Endothelial cell of umbilical vein (primary cell): ENCODE data around the gene PLEKHG4B. TPM values are rescaled to one million over a fixed set of nuclear protein-coding genes. Genes with fewer than 3 reads are reported as not detected.

Experiments
- BruUV-seq: library from RNA; stranded (reverse); fragments of 400-500 nt; replicated peaks from 2 replicates; lab custom pipeline; 2021; lab: Mats Ljungman, UMichigan
- CTCF ChIA-PET: fragments of 300-600, 350-600 bp; sonication (Branson Sonifier 250); formaldehyde crosslinking; loops from one replicate; lab custom pipeline; 2021; ENCODE audit warnings: antibody characterized with exemption, inconsistent platforms; lab: Charles Lee
- POLR2A ChIA-PET: fragments of 300-600, 350-600 bp; sonication (Branson Sonifier 250); formaldehyde crosslinking; loops from one replicate; lab custom pipeline; 2021; ENCODE audit warnings: antibody characterized with exemption, inconsistent platforms; lab: Charles Lee
- DNase-seq: peaks from one replicate; pipeline ENCODE4 v3.0.0-alpha.2; 2011; ENCODE audit warnings: low read depth, low spot score
- FAIRE-seq: peaks from 2 replicates; lab custom pipeline; 2011; peaks lifted over from hg19 to GRCh38; lab: Jason Lieb, UNC
- H2AFZ ChIP-seq: 2 replicates; pipeline ENCODE4 v1.6.0; 2012; ENCODE audit warnings: low read depth, low read length, control low read depth, inconsistent platforms
- H3K27ac ChIP-seq: 2 replicates; pipeline ENCODE4 v1.5.1; 2011; ENCODE audit warnings: low read depth, mild to moderate bottlenecking, control low read depth, low read length, moderate library complexity; ENCODE audit not compliant: insufficient read depth
- H3K27me3 ChIP-seq, 2 experiments: 2 replicates each; pipeline versions ENCODE4 v1.6.0 to v1.6.1; 2011; ENCODE audit warnings: low read length in 2 of 2, mixed read lengths in 1 of 2; ENCODE audit not compliant: control insufficient read depth in 2 of 2, insufficient read depth in 2 of 2
- H3K36me3 ChIP-seq, 2 experiments: 2 replicates in 1 of 2; 3 replicates in 1 of 2; pipeline ENCODE4 v1.5.1; 2011; ENCODE audit warnings: low read length in 2 of 2, mild to moderate bottlenecking in 1 of 2, moderate library complexity in 1 of 2; ENCODE audit not compliant: control insufficient read depth in 2 of 2, insufficient read depth in 2 of 2; ENCODE audit errors: extremely low read depth in 1 of 2
- H3K4me1 ChIP-seq: 3 replicates; pipeline ENCODE4 v1.5.1; 2011; ENCODE audit warnings: mild to moderate bottlenecking, low read length; ENCODE audit not compliant: control insufficient read depth, insufficient read depth; ENCODE audit errors: extremely low read depth
- H3K4me2 ChIP-seq: 2 replicates; pipeline ENCODE4 v1.6.1; 2011; ENCODE audit warnings: low read length, control low read depth, mixed read lengths; ENCODE audit not compliant: insufficient read depth
- H3K4me3 ChIP-seq, 3 experiments: fragments of 200-600 bp in 1 of 3; sonication (generic), shearing (Covaris generic) in 1 of 3; replicated peaks in 1 of 3; 2 replicates each; pipeline ENCODE4 v1.5.1; 2011 to 2016; ENCODE audit warnings: control low read depth in 3 of 3, low read length in 3 of 3, mild to moderate bottlenecking in 2 of 3, inconsistent platforms in 1 of 3, low read depth in 1 of 3, moderate library complexity in 1 of 3; ENCODE audit not compliant: insufficient read depth in 1 of 3
- H3K79me2 ChIP-seq: 2 replicates; pipeline ENCODE4 v1.6.0; 2012; ENCODE audit warnings: low read length, inconsistent platforms; ENCODE audit not compliant: control insufficient read depth, insufficient read depth
- H3K9ac ChIP-seq: replicated peaks from 2 replicates; pipeline ENCODE3; 2011; ENCODE audit warnings: low read length, control low read depth; ENCODE audit not compliant: insufficient read depth; ENCODE audit errors: extremely low read depth
- H3K9me1 ChIP-seq: replicated peaks from 3 replicates; pipeline ENCODE4 v1.6.0; 2011; ENCODE audit warnings: mild to moderate bottlenecking, low read length; ENCODE audit not compliant: control insufficient read depth, insufficient read depth; ENCODE audit errors: extremely low read depth
- H3K9me3 ChIP-seq: replicated peaks from 2 replicates; pipeline ENCODE4 v1.5.1; 2012; ENCODE audit warnings: low read length, inconsistent platforms; ENCODE audit not compliant: control insufficient read depth, insufficient read depth
- H4K20me1 ChIP-seq: replicated peaks from 2 replicates; pipeline ENCODE3; 2011; ENCODE audit warnings: mild to moderate bottlenecking, low read length; ENCODE audit not compliant: control insufficient read depth, insufficient read depth; ENCODE audit errors: extremely low read depth
- EZH2 ChIP-seq: IDR thresholded peaks from 2 replicates; pipeline ENCODE4 v1.6.1; 2012; ENCODE audit warnings: borderline replicate concordance, low read depth, mild to moderate bottlenecking, moderate library complexity, low read length, inconsistent platforms; ENCODE audit not compliant: severe bottlenecking
- FOS ChIP-seq: IDR thresholded peaks from 2 replicates; pipeline ENCODE4 v1.6.1; 2011; ENCODE audit warnings: mild to moderate bottlenecking, low read length, moderate library complexity, borderline replicate concordance; ENCODE audit not compliant: insufficient read depth
- GATA2 ChIP-seq: IDR thresholded peaks from 2 replicates; pipeline ENCODE4 v1.7.0; 2011; ENCODE audit warnings: low read depth, mild to moderate bottlenecking, moderate library complexity, mixed read lengths, low read length; ENCODE audit not compliant: insufficient read length, insufficient read depth
- JUN ChIP-seq: IDR thresholded peaks from 2 replicates; pipeline ENCODE4 v1.6.1; 2011; ENCODE audit warnings: borderline replicate concordance, low read depth; ENCODE audit not compliant: insufficient read length, insufficient read depth
- MYC ChIP-seq: IDR thresholded peaks from one replicate; pipeline ENCODE4 v1.6.1; 2011; ENCODE audit warnings: mild to moderate bottlenecking, low read depth, low read length
- POLR2A ChIP-seq: IDR thresholded peaks from 2 replicates; pipeline ENCODE4 v1.6.1; 2012; ENCODE audit warnings: low read depth, mild to moderate bottlenecking, control low read depth, low read length
- POLR2AphosphoS5 ChIP-seq: IDR thresholded peaks from 2 replicates; pipeline ENCODE4 v1.6.1; 2012; ENCODE audit warnings: low read depth, mild to moderate bottlenecking, control low read depth, low read length, moderate library complexity; ENCODE audit not compliant: insufficient read depth
- dilution Hi-C: fragments of 300-500 bp; cut with MboI; formaldehyde crosslinking; loops from one replicate; pipeline ENCODE4 v1.15.0; 2019; ENCODE audit warnings: low sequenced_read_pairs; ENCODE audit not compliant: extremely low pct_ligation_motif_present
- intact Hi-C: fragments of 100-400 bp; cut with micrococcal nuclease; formaldehyde crosslinking; loops from one replicate; pipeline ENCODE4 v1.10.0; 2022
- polyA plus RNA-seq, 4 experiments: library from polyadenylated mRNA; depleted of rRNA in 3 of 4; stranded (reverse) in 3 of 4; unstranded in 1 of 4; fragments of >200 nt; gene quantifications; 2 replicates each; pipeline versions ENCODE4 v1.2.1 to v1.2.3, GENCODE V29; 2011 to 2012; ENCODE audit warnings: missing spikeins in 1 of 4
- total RNA-seq: library from RNA; stranded (reverse); gene quantifications from 2 replicates; pipeline ENCODE4 v1.2.3, GENCODE V29; 2021
- TF ChIP-seq, protein P1 (sequence below): IDR thresholded peaks from 2 replicates; pipeline ENCODE4 v1.6.1; 2011; ENCODE audit not compliant: insufficient read depth, insufficient read length

The PLEKHG4B gene
- total and polyA plus RNA-seq, 2 donors (not counting 3 experiments of a cell fraction or from before 2014, with no cell fraction given): not detected

DNA sequence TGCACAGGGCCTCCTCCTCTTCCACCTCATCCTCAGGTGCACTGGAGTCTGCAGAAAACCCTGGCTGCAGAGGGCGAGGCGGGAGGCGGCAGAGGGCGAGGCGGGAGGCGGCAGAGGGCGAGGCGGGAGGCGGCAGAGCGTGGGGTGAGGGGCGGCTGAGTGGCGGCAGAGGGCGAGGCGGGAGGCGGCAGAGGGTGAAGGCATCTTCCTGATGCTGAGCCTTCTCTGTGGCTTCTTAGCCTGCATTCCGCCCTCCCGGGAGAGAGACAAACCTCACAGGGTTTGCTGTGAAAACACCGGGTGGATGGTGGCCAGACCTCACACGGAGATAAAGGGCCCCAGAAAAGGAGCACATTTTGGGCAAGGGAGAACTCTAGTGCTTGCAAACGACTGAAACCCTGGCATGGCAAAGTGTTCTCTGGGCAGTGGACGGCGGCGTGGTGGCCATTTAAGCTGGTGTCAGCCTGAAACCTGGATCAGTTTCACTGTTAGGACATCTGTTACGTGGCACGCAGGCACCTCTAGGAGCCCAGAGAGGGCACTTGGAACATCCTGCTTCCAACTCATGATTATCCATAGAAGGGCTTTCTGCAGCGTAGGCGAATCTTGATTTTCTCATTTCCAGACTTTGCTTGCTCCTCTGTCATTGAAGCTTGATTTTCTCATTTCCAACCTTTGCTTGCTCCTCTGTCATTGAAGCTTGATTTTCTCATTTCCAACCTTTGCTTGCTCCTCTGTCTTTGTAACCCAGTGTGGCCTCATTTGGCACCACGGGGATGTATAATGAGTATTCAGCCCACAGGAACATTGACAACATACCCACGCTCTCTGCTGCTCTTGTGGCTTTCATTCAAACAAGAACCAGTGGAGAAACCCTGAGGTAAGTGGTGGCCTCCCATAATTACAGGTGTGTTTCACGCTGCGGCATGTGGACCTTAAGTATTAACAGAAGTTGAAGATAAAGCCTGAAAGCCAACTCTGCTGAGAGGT lies 16.3 kb upstream of the PLEKHG4B start:
- H3K36me3 ChIP-seq: no peaks in the 10 kb centered on the region
- H3K9me3 ChIP-seq: no peaks in the 10 kb centered on the region
- H4K20me1 ChIP-seq: no peaks in the 10 kb centered on the region
- H3K4me1 ChIP-seq: no peaks in the 10 kb centered on the region
- H3K27me3 ChIP-seq: peaks cover 0 to 2% of the 10 kb centered on the region in 2 experiments
- H3K9ac ChIP-seq: no peak overlapping the region
- H3K9me1 ChIP-seq: no peaks in the 10 kb centered on the region
- H3K79me2 ChIP-seq: no peaks in the 10 kb centered on the region
- H2AFZ ChIP-seq: no peak overlapping the region
- BruUV-seq: no TSS peak
- H3K4me3 ChIP-seq: no peak overlapping the region
- TF ChIP-seq EZH2 (no peak), POLR2AphosphoS5 (no peak), FOS (no peak), MYC (no peak), JUN (no peak), POLR2A (no peak), GATA2 (no peak)
- TF ChIP-seq, protein P1, sequence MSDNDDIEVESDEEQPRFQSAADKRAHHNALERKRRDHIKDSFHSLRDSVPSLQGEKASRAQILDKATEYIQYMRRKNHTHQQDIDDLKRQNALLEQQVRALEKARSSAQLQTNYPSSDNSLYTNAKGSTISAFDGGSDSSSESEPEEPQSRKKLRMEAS: no peak
- no peak overlapping the region for H3K4me2 ChIP-seq
- ChIA-PET CTCF (no interaction called here), POLR2A (no interaction called here)
- no peak for DNase-seq
- no peak overlapping the region for H3K27ac ChIP-seq
- intact Hi-C loops: no loop called here
- no peak for FAIRE-seq
- dilution Hi-C loops: no loop called here
